NCI-H446 (cell line): ENCODE results near the gene CALCOCO1.
"Not testable (repeated sequence)": the region's sequence is repeated elsewhere in the genome, so short reads cannot be mapped to it uniquely, and the experiment has no call there.

Source experiments
- DNase-seq, 2 experiments: peaks; one replicate each; lab custom pipeline; 2025; lab: John Stamatoyannopoulos, UW

CALCOCO1 gene

GRCh38 chr12:53733807-53734200 lies 6.6 kb upstream of the CALCOCO1 start:
- no peak for DNase-seq

- peak in 1 of 2 experiments; percentile 14 for DNase-seq
Measured at GRCh38 chr12:53733051-53733806, 6.0 kb upstream of the CALCOCO1 start.

DNA sequence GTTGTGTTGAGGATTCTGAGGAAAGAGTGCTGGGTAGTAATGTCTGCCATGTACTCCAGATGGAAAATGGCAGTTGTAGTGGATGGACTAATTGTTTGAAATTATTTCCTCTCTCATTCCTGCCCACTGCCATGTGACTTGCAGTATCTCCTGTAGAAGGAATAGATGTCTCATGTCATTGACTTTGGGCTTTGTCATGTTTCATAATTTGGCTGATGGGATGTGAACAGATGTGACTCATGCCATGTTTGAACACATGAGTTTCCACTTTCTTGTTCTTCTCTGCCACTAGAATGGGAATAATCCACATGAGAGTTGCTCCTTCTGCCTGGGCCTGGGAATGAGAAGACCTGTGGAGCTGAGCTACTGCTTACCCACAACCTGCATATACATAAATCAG lies 2.4 kb upstream of the CALCOCO1 start:
- no peak for DNase-seq

DNA sequence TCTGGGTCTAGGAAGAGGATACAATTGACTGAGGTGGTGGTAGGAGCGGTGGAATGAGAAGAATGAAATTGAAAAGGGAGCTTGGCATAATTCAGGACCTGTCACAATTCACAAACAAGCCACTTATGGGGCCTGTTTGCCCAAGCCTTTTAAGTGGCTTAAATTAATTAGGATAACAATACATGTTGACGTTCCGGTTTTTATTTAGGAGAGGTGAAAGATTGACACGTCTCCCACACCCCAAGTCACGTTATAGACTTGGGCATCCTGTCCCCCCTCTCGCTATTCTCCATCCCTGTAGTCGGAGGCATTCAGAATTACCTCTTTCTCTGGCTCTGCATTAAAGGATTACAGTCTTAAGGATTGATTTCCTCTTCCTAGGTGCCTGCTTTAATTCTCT lies 954 bp upstream of the CALCOCO1 start:
- DNase-seq, result no peak

GRCh38 chr12:53726946-53727309 lies 324 bp downstream of the CALCOCO1 start:
- no peak for DNase-seq

DNA sequence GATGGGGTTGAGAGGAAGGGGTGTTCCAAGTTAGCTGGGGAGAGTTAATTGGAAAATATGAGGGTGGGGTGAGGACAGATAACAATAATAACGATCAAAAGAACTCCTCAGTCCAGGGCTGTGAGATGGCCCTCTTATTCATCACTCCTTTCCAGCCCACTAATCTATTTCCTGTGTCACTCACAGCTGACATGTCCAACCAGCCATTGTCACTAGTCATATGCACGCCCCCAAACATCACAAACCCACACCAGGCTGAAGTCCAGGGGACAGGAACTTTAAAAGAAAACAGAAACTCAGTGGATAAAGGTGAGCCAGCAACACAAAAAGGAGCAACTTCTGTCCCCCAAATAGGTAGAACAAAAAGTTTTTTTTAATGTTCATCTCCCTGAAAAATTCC lies 911 bp downstream of the CALCOCO1 start:
- DNase-seq, result no peak

GRCh38 chr12:53725824-53726223 lies 1.4 kb downstream of the CALCOCO1 start:
- DNase-seq, result no peak

DNA sequence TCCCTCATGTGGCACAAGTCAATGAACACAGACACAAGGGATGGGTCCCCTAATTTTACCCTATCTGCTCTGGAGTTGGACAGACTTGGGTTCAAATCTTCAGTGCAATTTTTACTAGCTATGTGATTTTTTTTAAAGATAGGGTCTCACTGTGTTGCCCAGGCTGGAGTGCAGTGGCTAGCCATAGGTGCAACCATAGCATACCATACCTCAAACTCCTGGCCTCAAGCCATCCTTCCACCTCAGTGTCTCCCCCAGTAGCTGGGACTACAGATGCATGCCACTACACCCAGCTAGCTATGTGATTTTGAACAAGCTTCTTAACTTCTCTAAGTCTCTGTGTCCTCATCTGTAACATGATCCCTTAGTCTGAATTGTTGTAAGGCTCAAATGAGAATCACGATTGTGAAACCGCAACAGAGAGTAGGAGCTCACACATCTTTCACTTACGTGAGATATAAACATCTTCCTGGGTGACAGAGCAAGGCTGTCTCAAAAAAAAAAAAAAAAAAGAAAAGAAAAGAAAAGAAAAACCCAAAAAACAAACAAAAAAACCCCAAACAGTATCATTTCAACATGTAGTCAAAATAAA lies 4.7 kb downstream of the CALCOCO1 start:
- DNase-seq, result no peak

DNA sequence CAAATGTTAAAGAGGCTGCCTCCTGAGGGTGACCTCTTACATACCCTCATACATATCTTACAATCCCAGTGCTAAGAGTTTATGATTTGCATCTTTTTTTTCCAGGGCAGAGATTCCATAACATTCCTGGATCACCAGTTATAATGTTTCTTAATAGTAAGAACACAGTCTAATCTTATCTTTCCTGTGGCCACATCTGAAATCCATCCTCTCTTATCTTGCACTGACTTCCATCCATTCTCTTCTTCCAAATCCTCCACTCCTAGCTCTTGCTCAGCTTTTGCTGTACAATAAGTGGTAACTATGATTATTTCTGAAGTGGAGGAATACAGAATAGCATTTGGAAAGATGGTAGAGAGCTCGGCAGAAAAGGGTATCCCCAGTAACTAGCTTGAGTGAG lies 6.3 kb downstream of the CALCOCO1 start:
- DNase-seq, result no peak

DNA sequence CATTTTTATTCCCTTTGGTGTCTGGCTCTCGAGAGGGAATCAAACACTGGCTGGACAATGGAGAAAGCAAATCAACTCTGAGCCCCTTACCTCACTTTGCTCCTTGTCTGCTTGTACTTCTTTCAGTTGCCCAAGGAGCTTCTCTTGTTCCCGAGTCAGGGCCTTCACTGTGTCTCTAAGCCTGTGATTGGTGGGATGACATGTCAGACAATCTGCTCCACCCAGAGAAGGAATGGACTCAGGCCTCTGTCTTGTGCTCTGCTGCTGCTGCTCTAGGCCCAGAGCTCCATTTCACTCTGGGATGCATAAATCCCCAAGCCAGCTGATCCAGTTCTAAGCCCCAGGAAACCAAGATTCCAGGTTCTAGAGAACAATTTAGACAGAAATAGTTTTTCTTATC lies 7.6 kb downstream of the CALCOCO1 start:
- no peak for DNase-seq

GRCh38 chr12:53718567-53718966 lies 8.7 kb downstream of the CALCOCO1 start:
- not testable (repeated sequence) for DNase-seq

- DNase-seq, result no peak
Measured at GRCh38 chr12:53717319-53717718, 9.9 kb downstream of the CALCOCO1 start.

DNA sequence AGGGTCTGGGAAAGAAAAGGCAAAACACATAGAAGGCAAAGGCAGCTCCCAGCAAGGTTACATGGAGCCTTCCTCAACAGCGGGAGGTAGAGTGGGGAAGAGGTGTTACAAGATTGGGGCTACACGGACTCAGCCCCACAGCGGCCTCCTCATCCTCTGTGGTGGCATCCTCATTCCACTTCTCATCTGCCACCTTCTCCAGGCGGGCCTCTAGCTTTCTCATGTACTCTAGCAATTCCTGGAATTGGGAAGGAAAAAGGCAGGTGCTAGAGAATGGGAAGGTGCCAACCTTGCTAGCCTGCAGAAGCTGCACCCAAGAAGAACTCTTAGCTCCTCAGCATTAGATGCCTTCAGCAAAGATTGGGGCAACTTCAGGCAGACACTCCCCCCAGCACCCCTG lies 13.2 kb downstream of the CALCOCO1 start:
- no peak for DNase-seq

DNA sequence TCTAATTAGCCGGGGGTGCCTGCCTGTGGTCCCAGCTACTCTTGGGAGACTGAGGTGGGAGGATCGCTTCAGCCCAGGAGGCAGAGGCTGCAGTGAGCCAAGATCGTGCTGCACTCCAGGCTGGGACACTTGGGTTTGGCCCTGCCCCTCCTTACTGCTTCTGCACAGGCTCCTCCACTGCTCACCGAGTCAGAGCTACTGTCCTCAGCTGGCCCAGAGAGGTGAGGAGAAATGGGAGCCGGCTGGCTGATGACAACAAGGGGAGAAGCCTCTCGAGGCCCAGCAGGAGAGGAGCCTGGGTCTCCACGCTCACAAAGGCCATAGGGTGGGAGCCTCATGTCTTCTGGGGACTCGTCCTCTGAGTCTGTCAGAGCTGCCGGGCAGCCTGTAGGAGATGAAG lies 13.7 kb downstream of the CALCOCO1 start:
- DNase-seq, result no peak

- peak in 1 of 2 experiments; percentile 50 for DNase-seq
Measured at GRCh38 chr12:53712059-53712643, 15.1 kb downstream of the CALCOCO1 start.

GRCh38 chr12:53710091-53710490 lies 17.2 kb downstream of the CALCOCO1 start:
- DNase-seq, result no peak

- no peak for DNase-seq
Measured at GRCh38 chr12:53709671-53710070, 17.6 kb downstream of the CALCOCO1 start.

DNA sequence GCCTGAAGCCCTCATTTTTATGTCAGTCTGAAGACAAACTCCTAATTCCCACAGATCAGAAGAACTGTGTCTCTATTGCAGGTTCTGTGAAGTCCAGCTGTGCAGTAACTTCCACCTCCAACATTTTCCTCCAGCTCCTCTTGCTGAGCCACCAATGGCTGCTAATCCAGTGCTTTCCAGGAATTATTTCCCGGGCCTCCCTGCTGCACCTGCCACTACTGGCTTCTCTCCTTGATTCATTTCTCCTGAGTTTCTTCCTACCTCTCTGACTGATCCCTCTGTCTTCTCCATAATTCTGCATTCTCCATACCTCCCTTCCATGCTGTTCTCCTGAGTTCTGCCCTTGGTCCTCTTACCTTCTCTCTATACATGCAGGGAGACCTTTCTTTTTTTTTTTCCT lies 21.2 kb downstream of the CALCOCO1 start:
- no peak for DNase-seq

DNA sequence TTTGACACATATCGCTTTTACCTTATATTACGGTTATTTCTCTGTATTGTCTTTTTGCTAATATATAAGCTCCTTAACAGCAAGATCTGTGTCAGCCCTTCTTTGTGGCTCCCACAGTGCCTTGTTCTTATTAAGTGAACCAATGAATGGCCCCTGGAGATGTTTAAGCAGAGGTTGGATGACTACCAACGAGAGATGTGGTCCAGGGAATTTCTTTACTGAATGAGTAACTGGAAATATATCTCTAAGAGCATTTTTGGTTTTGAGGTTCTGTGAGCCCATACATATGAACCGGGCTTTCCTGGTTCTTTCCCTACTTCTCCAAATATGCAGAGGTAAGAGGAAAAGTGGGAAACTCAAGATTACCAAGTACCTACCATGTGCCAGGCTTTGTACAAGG lies 23.5 kb downstream of the CALCOCO1 start:
- DNase-seq, result no peak

- peak; percentile 38 to 80 for DNase-seq
Measured at GRCh38 chr12:53701518-53702264, 25.6 kb downstream of the CALCOCO1 start.

- no peak for DNase-seq
Measured at GRCh38 chr12:53700567-53700966, 26.7 kb downstream of the CALCOCO1 start.

DNA sequence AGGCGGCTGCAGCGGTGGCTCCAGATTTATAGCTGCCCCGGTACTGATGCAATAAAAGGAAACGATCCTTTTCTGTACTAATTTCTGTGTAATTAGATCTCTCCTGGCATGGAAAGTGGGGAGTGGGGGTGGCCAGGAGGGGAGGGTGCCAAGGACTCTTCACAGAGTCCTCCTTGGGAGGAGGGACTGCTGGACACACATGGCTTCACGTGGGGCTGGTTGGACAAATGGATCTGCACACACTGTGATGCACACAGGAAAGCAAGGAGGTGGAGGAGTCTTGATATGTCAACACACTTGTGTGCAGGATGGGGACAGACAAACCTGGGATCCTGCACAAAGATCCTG lies 27.6 kb downstream of the CALCOCO1 start:
- no peak for DNase-seq
